Measurements from ENCODE around the gene PRRT3. TPM values are rescaled to one million over a fixed set of nuclear protein-coding genes. Genes with fewer than 3 reads are reported as not detected.

The PRRT3 gene
- total and polyA plus RNA-seq, 2 donors (not counting 3 experiments of a cell fraction or from before 2014, with no cell fraction given) = 1.5 TPM

DNA sequence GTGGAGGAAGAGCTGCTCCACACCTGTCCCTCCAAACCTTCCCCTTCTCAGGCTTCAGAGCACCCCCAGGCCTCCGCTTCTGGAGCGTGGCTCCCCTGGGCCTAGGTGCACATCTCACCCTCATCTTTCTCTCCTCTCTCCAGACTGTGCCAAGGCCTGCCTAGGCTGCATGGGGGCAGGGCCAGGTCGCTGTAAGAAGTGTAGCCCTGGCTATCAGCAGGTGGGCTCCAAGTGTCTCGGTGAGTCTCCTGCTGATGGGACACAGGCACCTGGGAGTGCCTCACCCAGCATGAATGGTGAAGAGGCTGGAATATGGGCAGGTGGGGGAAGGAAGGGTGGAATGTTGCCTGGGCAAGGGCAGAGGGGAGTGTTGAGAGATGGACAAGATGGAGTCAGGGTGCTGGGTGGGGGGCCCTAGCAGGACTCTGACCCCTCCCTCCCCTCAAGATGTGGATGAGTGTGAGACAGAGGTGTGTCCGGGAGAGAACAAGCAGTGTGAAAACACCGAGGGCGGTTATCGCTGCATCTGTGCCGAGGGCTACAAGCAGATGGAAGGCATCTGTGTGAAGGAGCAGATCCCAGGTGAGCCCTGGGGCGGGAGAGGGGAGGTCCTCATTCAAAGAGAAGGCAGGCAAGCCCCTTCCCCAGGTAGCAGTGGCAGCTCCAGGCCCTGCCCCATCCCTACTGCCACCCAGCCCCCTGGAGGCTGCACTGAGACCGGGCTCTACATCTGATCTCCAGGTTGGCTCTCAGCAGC is 9.1 kb downstream of the PRRT3 start:
- Histone ChIP-seq H3K4me1 (ENCODE audit: control insufficient read depth, extremely low read depth, insufficient read depth, low read length) (peaks cover 3% of the 10 kb centered on the region), H3K9me3 (replicated peaks; ENCODE audit: control insufficient read depth, insufficient read depth, low read length) (no peaks in the 10 kb centered on the region), H2AFZ (ENCODE audit: low read depth, low read length) (no peak overlapping the region), H3K9ac (replicated peaks; ENCODE audit: extremely low read depth, insufficient read depth, low read length) (no peak overlapping the region), H3K27ac (ENCODE audit: insufficient read depth, low read depth, low read length) (no peak overlapping the region), H3K4me3 (replicated peaks in 1 of 3; ENCODE audit: insufficient read depth in 1 of 3, low read depth in 1 of 3, low read length in 3 of 3) (no peak overlapping the region), H3K79me2 (ENCODE audit: control insufficient read depth, insufficient read depth, low read length) (no peaks in the 10 kb centered on the region), H3K27me3 (ENCODE audit: control insufficient read depth in 2 of 2, insufficient read depth in 2 of 2, low read length in 2 of 2) (no peaks in the 10 kb centered on the region), H3K4me2 (ENCODE audit: insufficient read depth, low read length) (no peak overlapping the region), H3K9me1 (replicated peaks; ENCODE audit: control insufficient read depth, extremely low read depth, insufficient read depth, low read length) (no peaks in the 10 kb centered on the region), H4K20me1 (replicated peaks; ENCODE audit: control insufficient read depth, extremely low read depth, insufficient read depth, low read length) (no peaks in the 10 kb centered on the region), H3K36me3 (ENCODE audit: control insufficient read depth in 2 of 2, extremely low read depth in 1 of 2, insufficient read depth in 2 of 2, low read length in 2 of 2) (peaks cover 0 to 3% of the 10 kb centered on the region in 2 experiments)
- no peak for DNase-seq (ENCODE audit: low read depth, low spot score)
- TF ChIP-seq POLR2AphosphoS5 (IDR thresholded peaks at IDR 0.05; ENCODE audit: insufficient read depth, low read depth, low read length) (no peak), POLR2A (IDR thresholded peaks at IDR 0.05; ENCODE audit: low read depth, low read length) (no peak), EZH2 (IDR thresholded peaks at IDR 0.05; ENCODE audit: borderline replicate concordance, low read depth, low read length, severe bottlenecking) (no peak), FOS (IDR thresholded peaks at IDR 0.05; ENCODE audit: borderline replicate concordance, insufficient read depth, low read length) (no peak), MYC (IDR thresholded peaks at IDR 0.05; ENCODE audit: low read depth, low read length) (no peak), JUN (IDR thresholded peaks at IDR 0.05; ENCODE audit: borderline replicate concordance, insufficient read depth, insufficient read length, low read depth) (no peak), GATA2 (IDR thresholded peaks at IDR 0.05; ENCODE audit: insufficient read depth, insufficient read length, low read depth, low read length) (no peak)
- TF ChIP-seq, protein P1, sequence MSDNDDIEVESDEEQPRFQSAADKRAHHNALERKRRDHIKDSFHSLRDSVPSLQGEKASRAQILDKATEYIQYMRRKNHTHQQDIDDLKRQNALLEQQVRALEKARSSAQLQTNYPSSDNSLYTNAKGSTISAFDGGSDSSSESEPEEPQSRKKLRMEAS (IDR thresholded peaks at IDR 0.05; ENCODE audit: insufficient read depth, insufficient read length) = no peak
- TF ChIP-seq, protein P2, sequence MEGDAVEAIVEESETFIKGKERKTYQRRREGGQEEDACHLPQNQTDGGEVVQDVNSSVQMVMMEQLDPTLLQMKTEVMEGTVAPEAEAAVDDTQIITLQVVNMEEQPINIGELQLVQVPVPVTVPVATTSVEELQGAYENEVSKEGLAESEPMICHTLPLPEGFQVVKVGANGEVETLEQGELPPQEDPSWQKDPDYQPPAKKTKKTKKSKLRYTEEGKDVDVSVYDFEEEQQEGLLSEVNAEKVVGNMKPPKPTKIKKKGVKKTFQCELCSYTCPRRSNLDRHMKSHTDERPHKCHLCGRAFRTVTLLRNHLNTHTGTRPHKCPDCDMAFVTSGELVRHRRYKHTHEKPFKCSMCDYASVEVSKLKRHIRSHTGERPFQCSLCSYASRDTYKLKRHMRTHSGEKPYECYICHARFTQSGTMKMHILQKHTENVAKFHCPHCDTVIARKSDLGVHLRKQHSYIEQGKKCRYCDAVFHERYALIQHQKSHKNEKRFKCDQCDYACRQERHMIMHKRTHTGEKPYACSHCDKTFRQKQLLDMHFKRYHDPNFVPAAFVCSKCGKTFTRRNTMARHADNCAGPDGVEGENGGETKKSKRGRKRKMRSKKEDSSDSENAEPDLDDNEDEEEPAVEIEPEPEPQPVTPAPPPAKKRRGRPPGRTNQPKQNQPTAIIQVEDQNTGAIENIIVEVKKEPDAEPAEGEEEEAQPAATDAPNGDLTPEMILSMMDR (IDR thresholded peaks at IDR 0.05; ENCODE audit: extremely low read depth in 1 of 2, insufficient read depth in 1 of 2, low read depth in 1 of 2, low read length in 2 of 2) = no peak
- dilution Hi-C loops (cut with MboI; ENCODE audit: extremely low pct_ligation_motif_present, low sequenced_read_pairs) (no loop called here), intact Hi-C loops (cut with micrococcal nuclease) (no loop called here)
- no TSS peak for BruUV-seq (replicated peaks)
- POLR2A ChIA-PET = no interaction called here
- CTCF ChIA-PET = interaction anchor here (0.6 to 2.3 kb wide), 4 partner anchors 10 to 94 kb away, joined by 3 to 12 read pairs (median 4); partner anchors contain the start of gene CRELD1
- no peak for FAIRE-seq
